Measurements from ENCODE around the gene KAZN. TPM values are rescaled to one million over a fixed set of nuclear protein-coding genes. Genes with fewer than 3 reads are reported as not detected.

Gene KAZN
- total and polyA plus RNA-seq, 2 experiments from 2014 or later, result 7.9 to 15.6 TPM

DNA sequence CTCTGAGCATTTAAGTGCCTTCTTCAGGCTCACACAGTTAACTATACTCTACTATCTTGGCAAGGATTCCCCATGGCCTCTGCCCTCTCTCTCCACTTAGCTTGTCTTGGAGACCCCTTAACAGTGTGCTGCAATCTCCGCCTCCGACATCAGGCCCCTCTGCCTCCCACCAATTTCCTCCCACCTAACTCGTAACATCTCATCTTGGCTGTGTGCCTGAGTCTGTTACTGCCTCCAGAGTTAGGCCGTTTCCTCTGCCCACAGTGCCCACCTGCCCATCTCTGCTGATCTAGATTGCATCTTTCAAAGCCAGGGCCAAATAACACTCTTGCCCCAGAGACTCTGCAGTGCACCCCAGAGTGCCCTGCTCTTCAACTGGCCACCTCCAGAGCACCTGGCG, 310.8 kb downstream of the KAZN start:
- Histone ChIP-seq H3K9me3 (ENCODE audit: low read depth) (no peaks in the 10 kb centered on the region), H3K27me3 (no peaks in the 10 kb centered on the region), H2AFZ (no peak overlapping the region), H3K27ac (no peak overlapping the region), H3K9me2 (replicated peaks; ENCODE audit: insufficient read depth) (no peaks in the 10 kb centered on the region), H3K4me1 (ENCODE audit: insufficient read depth) (peaks cover 10% of the 10 kb centered on the region), H3K36me3 (replicated peaks; ENCODE audit: insufficient read depth, low read depth) (no peaks in the 10 kb centered on the region), H4K20me1 (ENCODE audit: insufficient read depth, poor library complexity, severe bottlenecking) (no peaks in the 10 kb centered on the region), H3K4me2 (no peak overlapping the region), H3K79me2 (no peaks in the 10 kb centered on the region), H3K4me3 (no peak overlapping the region)
- DNase-seq (ENCODE audit: low spot score), result no peak
- TF ChIP-seq, protein P1, sequence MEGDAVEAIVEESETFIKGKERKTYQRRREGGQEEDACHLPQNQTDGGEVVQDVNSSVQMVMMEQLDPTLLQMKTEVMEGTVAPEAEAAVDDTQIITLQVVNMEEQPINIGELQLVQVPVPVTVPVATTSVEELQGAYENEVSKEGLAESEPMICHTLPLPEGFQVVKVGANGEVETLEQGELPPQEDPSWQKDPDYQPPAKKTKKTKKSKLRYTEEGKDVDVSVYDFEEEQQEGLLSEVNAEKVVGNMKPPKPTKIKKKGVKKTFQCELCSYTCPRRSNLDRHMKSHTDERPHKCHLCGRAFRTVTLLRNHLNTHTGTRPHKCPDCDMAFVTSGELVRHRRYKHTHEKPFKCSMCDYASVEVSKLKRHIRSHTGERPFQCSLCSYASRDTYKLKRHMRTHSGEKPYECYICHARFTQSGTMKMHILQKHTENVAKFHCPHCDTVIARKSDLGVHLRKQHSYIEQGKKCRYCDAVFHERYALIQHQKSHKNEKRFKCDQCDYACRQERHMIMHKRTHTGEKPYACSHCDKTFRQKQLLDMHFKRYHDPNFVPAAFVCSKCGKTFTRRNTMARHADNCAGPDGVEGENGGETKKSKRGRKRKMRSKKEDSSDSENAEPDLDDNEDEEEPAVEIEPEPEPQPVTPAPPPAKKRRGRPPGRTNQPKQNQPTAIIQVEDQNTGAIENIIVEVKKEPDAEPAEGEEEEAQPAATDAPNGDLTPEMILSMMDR (IDR thresholded peaks at IDR 0.05; ENCODE audit: poor library complexity), result no peak
- no peak for TF ChIP-seq EZH2phosphoT487 (IDR thresholded peaks at IDR 0.05; ENCODE audit: low read depth, severe bottlenecking, unreplicated experiment)
- no peak for TF ChIP-seq EZH2 (IDR thresholded peaks at IDR 0.05; ENCODE audit: borderline replicate concordance)
- WGBS (ENCODE audit: low lambda C conversion rate, missing lambda C conversion rate), result 88% methylated on average over 5 of the region's 5 CpGs

GRCh38 chr1:14909920-14910460, 311.5 kb downstream of the KAZN start:
- WGBS (ENCODE audit: low lambda C conversion rate, missing lambda C conversion rate), result 92% methylated on average over 10 of the region's 10 CpGs
- no peaks in the 10 kb centered on the region for H3K36me3 ChIP-seq (replicated peaks; ENCODE audit: insufficient read depth, low read depth)

DNA sequence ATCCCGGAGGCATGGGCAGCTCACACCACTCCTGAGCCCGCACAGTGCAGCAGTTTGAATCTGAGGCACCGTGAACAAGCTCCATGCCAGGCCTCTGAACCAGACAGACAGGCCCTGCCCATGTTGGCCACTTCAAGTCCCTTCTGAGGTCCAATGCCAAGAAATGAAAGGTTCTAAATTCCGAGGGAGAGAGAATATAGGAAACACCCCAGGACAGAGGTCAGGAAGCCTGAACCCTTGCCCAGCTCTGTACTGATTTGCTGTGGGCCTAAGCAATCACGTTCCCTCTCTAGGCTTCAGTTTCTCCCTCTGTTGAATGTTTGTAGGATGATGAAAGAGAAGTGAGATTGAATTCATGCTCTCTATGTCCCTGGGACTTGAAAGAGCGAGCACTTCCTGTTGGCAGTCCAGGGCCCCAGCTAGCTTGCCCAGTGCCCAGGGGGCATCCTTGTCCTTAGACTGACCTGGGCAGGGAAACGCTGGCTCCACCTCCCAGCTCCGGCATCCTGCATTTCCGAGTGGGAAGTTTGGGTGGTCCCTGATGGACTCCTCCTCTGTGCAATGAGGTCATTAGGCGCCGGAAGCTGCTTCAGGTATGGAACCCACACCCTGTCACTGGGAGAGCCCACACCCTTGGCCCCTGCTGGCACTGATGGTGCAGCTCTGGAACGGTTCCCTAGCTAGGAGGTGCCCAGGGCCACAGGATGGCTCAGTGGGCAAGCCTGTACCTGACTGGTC, 312.7 kb downstream of the KAZN start:
- no peak for DNase-seq (ENCODE audit: low spot score)
- 74% methylated on average over 12 of the region's 12 CpGs for WGBS (ENCODE audit: low lambda C conversion rate, missing lambda C conversion rate)
- no peak overlapping the region for H3K27ac ChIP-seq
- no peak overlapping the region for H3K4me3 ChIP-seq
- no peak overlapping the region for H2AFZ ChIP-seq
- peaks cover 10% of the 10 kb centered on the region for H3K4me1 ChIP-seq (ENCODE audit: insufficient read depth)
- H3K27me3 ChIP-seq, result no peaks in the 10 kb centered on the region
- H3K79me2 ChIP-seq, result no peaks in the 10 kb centered on the region
- no peaks in the 10 kb centered on the region for H4K20me1 ChIP-seq (ENCODE audit: insufficient read depth, poor library complexity, severe bottlenecking)
- H3K36me3 ChIP-seq (replicated peaks; ENCODE audit: insufficient read depth, low read depth), result no peaks in the 10 kb centered on the region
- TF ChIP-seq, protein P1 (IDR thresholded peaks at IDR 0.05; ENCODE audit: poor library complexity), result no peak
- TF ChIP-seq EZH2phosphoT487 (IDR thresholded peaks at IDR 0.05; ENCODE audit: low read depth, severe bottlenecking, unreplicated experiment), result no peak
- TF ChIP-seq EZH2 (IDR thresholded peaks at IDR 0.05; ENCODE audit: borderline replicate concordance), result no peak
- no peaks in the 10 kb centered on the region for H3K9me2 ChIP-seq (replicated peaks; ENCODE audit: insufficient read depth)
- no peaks in the 10 kb centered on the region for H3K9me3 ChIP-seq (ENCODE audit: low read depth)
- H3K4me2 ChIP-seq, result no peak overlapping the region

More at GRCh38 chr1:14909920-14910460, 311.5 kb downstream of the KAZN start:
- Histone ChIP-seq H3K4me1 (ENCODE audit: insufficient read depth) (peaks cover 10% of the 10 kb centered on the region), H3K79me2 (no peaks in the 10 kb centered on the region), H3K27me3 (no peaks in the 10 kb centered on the region), H2AFZ (no peak overlapping the region), H4K20me1 (ENCODE audit: insufficient read depth, poor library complexity, severe bottlenecking) (no peaks in the 10 kb centered on the region), H3K9me3 (ENCODE audit: low read depth) (no peaks in the 10 kb centered on the region), H3K4me2 (no peak overlapping the region), H3K4me3 (no peak overlapping the region), H3K9me2 (replicated peaks; ENCODE audit: insufficient read depth) (no peaks in the 10 kb centered on the region), H3K27ac (no peak overlapping the region)
- no peak for DNase-seq (ENCODE audit: low spot score)
- TF ChIP-seq EZH2 (IDR thresholded peaks at IDR 0.05; ENCODE audit: borderline replicate concordance), result no peak
- TF ChIP-seq EZH2phosphoT487 (IDR thresholded peaks at IDR 0.05; ENCODE audit: low read depth, severe bottlenecking, unreplicated experiment), result no peak
- TF ChIP-seq, protein P1 (IDR thresholded peaks at IDR 0.05; ENCODE audit: poor library complexity), result no peak
